Esophagus squamous epithelium (tissue), 5 donors: ENCODE results near the gene NR0B1. TPM values are rescaled to one million over a fixed set of nuclear protein-coding genes. Genes with fewer than 3 reads are reported as not detected.

Experiments used
- DNase-seq: peaks from one replicate; lab custom pipeline; 2025; lab: John Stamatoyannopoulos, UW
- H3K27ac ChIP-seq, 4 donors: fragments of 200-600 bp; sonication (generic); one replicate each; pipeline ENCODE4 v1.5.1; 2016 to 2019; ENCODE audit warnings: mild to moderate bottlenecking in 1 of 4
- H3K27me3 ChIP-seq, 4 donors: fragments of 200-600 bp; sonication (generic); 1 replicate in 3 of 4; 2 replicates in 1 of 4; pipeline versions ENCODE4 v1.5.1 to v1.6.0; 2017 to 2021; ENCODE audit warnings: antibody characterized with exemption in 1 of 4
- H3K36me3 ChIP-seq, 3 donors: fragments of 200-600 bp; sonication (generic); one replicate each; pipeline ENCODE4 v1.5.1; 2016 to 2019
- H3K4me1 ChIP-seq, 3 donors: fragments of 200-600 bp; sonication (generic); one replicate each; pipeline ENCODE4 v1.5.1; 2017 to 2019
- H3K4me3 ChIP-seq, 4 donors: fragments of 200-600 bp; sonication (generic); 1 replicate in 3 of 4; 2 replicates in 1 of 4; pipeline ENCODE4 v1.5.1; 2016 to 2019; ENCODE audit warnings: mild to moderate bottlenecking in 2 of 4, moderate library complexity in 1 of 4
- H3K9me3 ChIP-seq, 3 donors: fragments of 200-600 bp; sonication (generic); one replicate each; pipeline ENCODE4 v1.5.1; 2016 to 2019
- CTCF ChIP-seq, 6 experiments: fragments of 450-650 bp in 4 of 6; fragments of 200-600 bp in 2 of 6; sonication (generic) in 2 of 6; IDR thresholded peaks; one replicate each; pipeline ENCODE4 v1.5.1; 2016 to 2019; ENCODE audit warnings: antibody characterized with exemption in 6 of 6, mild to moderate bottlenecking in 4 of 6, moderate library complexity in 4 of 6
- POLR2A ChIP-seq, 4 donors: fragments of 450-650 bp; IDR thresholded peaks; one replicate each; pipeline ENCODE4 v1.6.1; 2017; ENCODE audit warnings: antibody characterized with exemption in 4 of 4, mild to moderate bottlenecking in 4 of 4, moderate library complexity in 3 of 4
- WGBS, 2 donors: methylation state at CpG; one replicate each; pipeline ENCODE4 v1.1.5; 2018; 5-methylcytosine and 5-hydroxymethylcytosine counted together
- intact Hi-C: fragments of 100-400 bp; cut with DNase I; formaldehyde crosslinking; loops from one replicate; pipeline ENCODE4 v1.15.0; 2022
- total RNA-seq, 4 donors: library from RNA; depleted of rRNA; stranded (reverse); fragments of >200 nt; gene quantifications; one replicate each; pipeline ENCODE4 v1.1.0, GENCODE V29; 2016
- donor health status: DM: yes; HTN: yes; CAD: no.

Gene NR0B1
- total RNA-seq, 4 donors from 2014 or later: 0.88 TPM; not detected in 3

GRCh38 chrX:30308263-30309138 is 689 bp downstream of the NR0B1 start:
- peaks cover 0 to 29% (median 3%) of the 10 kb centered on the region in 4 donors for H3K27me3 ChIP-seq
- no peak for DNase-seq
- peak in 1 of 6 experiments; percentile 10 for TF ChIP-seq CTCF (IDR thresholded peaks at IDR 0.05)
- no peak for TF ChIP-seq POLR2A (IDR thresholded peaks at IDR 0.05)
- no peak overlapping the region for H3K27ac ChIP-seq
- no peaks in the 10 kb centered on the region for H3K36me3 ChIP-seq
- 42% methylated on average over 25 of the region's 71 CpGs; no CpG with 5 or more reads in 1 of the 2 donors for WGBS, 2 donors
- H3K9me3 ChIP-seq: no peaks in the 10 kb centered on the region
- intact Hi-C loops: no loop called here
- peak overlapping the region in 3 of 4 donors; percentile 20 to 42 (median 23) for H3K4me3 ChIP-seq
- H3K4me1 ChIP-seq: peaks cover 0 to 12% (median 0%) of the 10 kb centered on the region in 3 donors

GRCh38 chrX:30307466-30307865 is 1.7 kb downstream of the NR0B1 start:
- Histone ChIP-seq H3K4me3 (no peak overlapping the region), H3K27me3 (peaks cover 0 to 29% (median 3%) of the 10 kb centered on the region in 4 donors), H3K27ac (no peak overlapping the region), H3K9me3 (no peaks in the 10 kb centered on the region), H3K4me1 (peaks cover 0 to 12% (median 0%) of the 10 kb centered on the region in 3 donors), H3K36me3 (no peaks in the 10 kb centered on the region)
- TF ChIP-seq POLR2A (IDR thresholded peaks at IDR 0.05): no peak
- no peak for TF ChIP-seq CTCF (IDR thresholded peaks at IDR 0.05)
- 60 to 100% methylated on average over 1 of the region's 1 CpG for WGBS, 2 donors
- intact Hi-C loops: no loop called here
- DNase-seq: no peak

- DNase-seq: no peak
- no peak for TF ChIP-seq CTCF (IDR thresholded peaks at IDR 0.05)
- no peak overlapping the region for H3K27ac ChIP-seq
- H3K27me3 ChIP-seq: peaks cover 0 to 28% (median 3%) of the 10 kb centered on the region in 4 donors
- 36 to 43% methylated on average over 6 of the region's 6 CpGs for WGBS, 2 donors
- no peak overlapping the region for H3K4me3 ChIP-seq
- H3K36me3 ChIP-seq: no peaks in the 10 kb centered on the region
- no peaks in the 10 kb centered on the region for H3K9me3 ChIP-seq
- intact Hi-C loops: no loop called here
- H3K4me1 ChIP-seq: peaks cover 0 to 17% (median 0%) of the 10 kb centered on the region in 3 donors
Measured at GRCh38 chrX:30304866-30305265, 4.3 kb downstream of the NR0B1 start.

GRCh38 chrX:30302956-30303355 is 6.2 kb downstream of the NR0B1 start:
- 14 to 36% methylated on average over 3 to 5 of the region's 6 CpGs for WGBS, 2 donors
- no peak overlapping the region for H3K27ac ChIP-seq
- intact Hi-C loops: no loop called here
- H3K9me3 ChIP-seq: no peaks in the 10 kb centered on the region
- H3K4me3 ChIP-seq: no peak overlapping the region
- H3K4me1 ChIP-seq: peaks cover 0 to 5% (median 0%) of the 10 kb centered on the region in 3 donors
- no peaks in the 10 kb centered on the region for H3K36me3 ChIP-seq
- no peak for DNase-seq
- peaks cover 0 to 10% (median 0%) of the 10 kb centered on the region in 4 donors for H3K27me3 ChIP-seq
- TF ChIP-seq POLR2A (IDR thresholded peaks at IDR 0.05) (no peak), CTCF (IDR thresholded peaks at IDR 0.05) (no peak)

GRCh38 chrX:30301963-30302362 is 7.2 kb downstream of the NR0B1 start:
- Histone ChIP-seq H3K9me3 (no peaks in the 10 kb centered on the region), H3K27ac (peak overlapping the region in 1 of 4 donors; percentile 2), H3K27me3 (peaks cover 0 to under 1% (median 0%) of the 10 kb centered on the region in 4 donors), H3K36me3 (no peaks in the 10 kb centered on the region), H3K4me3 (no peak overlapping the region), H3K4me1 (peaks cover 0 to 5% (median 0%) of the 10 kb centered on the region in 3 donors)
- no peak for TF ChIP-seq CTCF (IDR thresholded peaks at IDR 0.05)
- DNase-seq: no peak
- 20 to 48% methylated on average over 2 of the region's 5 CpGs for WGBS, 2 donors
- intact Hi-C loops: no loop called here
